DND-41 (cell line): ENCODE data around the gene AGPAT4.
"Not testable (repeated sequence)": the region's sequence is repeated elsewhere in the genome, so short reads cannot be mapped to it uniquely, and the experiment has no call there.

Source experiments
- EZH2 ChIP-seq: IDR thresholded peaks from 3 replicates; pipeline ENCODE4 v1.6.1; 2012; ENCODE audit warnings: borderline replicate concordance, low read depth, mild to moderate bottlenecking, moderate library complexity, low read length, inconsistent platforms; ENCODE audit not compliant: severe bottlenecking
- TF ChIP-seq, protein P1 (sequence below): IDR thresholded peaks from 2 replicates; pipeline ENCODE4 v1.5.1; 2012; ENCODE audit warnings: borderline replicate concordance, low read length, moderate library complexity, mild to moderate bottlenecking; ENCODE audit not compliant: poor library complexity, severe bottlenecking; ENCODE audit errors: extremely low read depth

DNA sequence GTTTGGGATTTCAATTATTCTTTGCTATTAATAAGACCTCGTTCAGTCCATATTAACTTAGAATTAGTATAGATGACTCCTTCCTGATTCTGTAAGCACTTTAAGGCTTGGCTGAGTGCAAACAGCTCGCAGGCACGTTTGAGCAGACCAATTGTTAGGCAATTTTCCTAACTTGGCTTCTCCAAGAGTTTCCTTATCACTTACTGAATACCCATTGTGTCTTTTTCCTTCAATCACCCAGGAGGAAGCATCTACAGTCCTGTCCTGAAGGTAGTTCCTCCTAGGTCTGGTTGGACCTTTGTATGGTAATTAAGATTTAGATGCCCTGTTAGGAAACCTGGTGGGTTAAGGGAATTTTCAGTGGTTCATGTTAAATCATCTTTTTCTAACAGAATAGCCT is 39.6 kb upstream of the AGPAT4 start:
- TF ChIP-seq EZH2 = not testable (repeated sequence)
- TF ChIP-seq, protein P1, sequence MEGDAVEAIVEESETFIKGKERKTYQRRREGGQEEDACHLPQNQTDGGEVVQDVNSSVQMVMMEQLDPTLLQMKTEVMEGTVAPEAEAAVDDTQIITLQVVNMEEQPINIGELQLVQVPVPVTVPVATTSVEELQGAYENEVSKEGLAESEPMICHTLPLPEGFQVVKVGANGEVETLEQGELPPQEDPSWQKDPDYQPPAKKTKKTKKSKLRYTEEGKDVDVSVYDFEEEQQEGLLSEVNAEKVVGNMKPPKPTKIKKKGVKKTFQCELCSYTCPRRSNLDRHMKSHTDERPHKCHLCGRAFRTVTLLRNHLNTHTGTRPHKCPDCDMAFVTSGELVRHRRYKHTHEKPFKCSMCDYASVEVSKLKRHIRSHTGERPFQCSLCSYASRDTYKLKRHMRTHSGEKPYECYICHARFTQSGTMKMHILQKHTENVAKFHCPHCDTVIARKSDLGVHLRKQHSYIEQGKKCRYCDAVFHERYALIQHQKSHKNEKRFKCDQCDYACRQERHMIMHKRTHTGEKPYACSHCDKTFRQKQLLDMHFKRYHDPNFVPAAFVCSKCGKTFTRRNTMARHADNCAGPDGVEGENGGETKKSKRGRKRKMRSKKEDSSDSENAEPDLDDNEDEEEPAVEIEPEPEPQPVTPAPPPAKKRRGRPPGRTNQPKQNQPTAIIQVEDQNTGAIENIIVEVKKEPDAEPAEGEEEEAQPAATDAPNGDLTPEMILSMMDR = not testable (repeated sequence)
